Loucy (cell line): Measurements from ENCODE around the gene UHMK1.
"Not testable (repeated sequence)": the region's sequence is repeated elsewhere in the genome, so short reads cannot be mapped to it uniquely, and the experiment has no call there.

Experiments used
- H2AFZ ChIP-seq: fragments of 200-600 bp; sonication (generic); 2 replicates; pipeline ENCODE4 v1.6.0; 2016; ENCODE audit warnings: antibody characterized with exemption, mild to moderate bottlenecking, low read length, moderate library complexity
- H3F3A ChIP-seq: fragments of 200-600 bp; 2 replicates; pipeline ENCODE4 v1.6.0; 2016; ENCODE audit warnings: antibody characterized with exemption, low read depth, mild to moderate bottlenecking
- H3K27me3 ChIP-seq: fragments of 200-600 bp; sonication (generic); 2 replicates; pipeline ENCODE4 v1.6.1; 2014; ENCODE audit warnings: low read length, mild to moderate bottlenecking; ENCODE audit not compliant: insufficient read depth, poor library complexity, severe bottlenecking
- H3K36me3 ChIP-seq: fragments of 200-600 bp; sonication (generic); 2 replicates; pipeline ENCODE4 v1.6.1; 2016; ENCODE audit warnings: low read length; ENCODE audit not compliant: insufficient read depth
- H3K4me1 ChIP-seq: fragments of 200-600 bp; sonication (generic); 2 replicates; pipeline ENCODE4 v1.5.1; 2014; ENCODE audit warnings: low read length, mild to moderate bottlenecking; ENCODE audit not compliant: insufficient read depth, poor library complexity, severe bottlenecking
- H3K4me2 ChIP-seq: fragments of 200-600 bp; sonication (generic); 2 replicates; pipeline ENCODE4 v1.6.0; 2014; ENCODE audit warnings: antibody characterized with exemption, low read length, low read depth, mild to moderate bottlenecking; ENCODE audit not compliant: poor library complexity, severe bottlenecking
- H3K4me3 ChIP-seq: fragments of 200-600 bp; sonication (generic); 2 replicates; pipeline ENCODE4 v1.5.1; 2014; ENCODE audit warnings: low read length, mild to moderate bottlenecking, mixed read lengths; ENCODE audit not compliant: poor library complexity, severe bottlenecking
- H3K79me2 ChIP-seq: fragments of 200-600 bp; sonication (generic); 2 replicates; pipeline ENCODE4 v1.6.1; 2014; ENCODE audit warnings: low read length; ENCODE audit not compliant: insufficient read depth
- H3K9ac ChIP-seq: fragments of 200-600 bp; sonication (generic); 2 replicates; pipeline ENCODE4 v1.6.0; 2014; ENCODE audit warnings: mild to moderate bottlenecking, low read depth, low read length, moderate library complexity; ENCODE audit not compliant: poor library complexity, severe bottlenecking
- H3K9me2 ChIP-seq: fragments of 200-600 bp; sonication (generic); replicated peaks from 2 replicates; pipeline ENCODE4 v1.6.1; 2016; ENCODE audit warnings: low read depth, low read length, mixed read lengths
- H3K9me3 ChIP-seq: fragments of 200-600 bp; sonication (generic); 2 replicates; pipeline ENCODE4 v1.6.1; 2014; ENCODE audit warnings: mild to moderate bottlenecking, antibody characterized with exemption, low read length, low read depth; ENCODE audit not compliant: insufficient read depth
- H4K20me1 ChIP-seq: fragments of 200-600 bp; sonication (generic); 2 replicates; pipeline ENCODE4 v1.6.0; 2014; ENCODE audit warnings: antibody characterized with exemption, low read length, mild to moderate bottlenecking; ENCODE audit not compliant: insufficient read depth, poor library complexity, severe bottlenecking
- CTCF ChIP-seq: fragments of 200-600 bp; sonication (generic); conservative IDR thresholded peaks from 2 replicates; pipeline ENCODE4 v1.5.1; 2014; ENCODE audit warnings: mild to moderate bottlenecking, antibody characterized with exemption, low read length
- EZH2phosphoT487 ChIP-seq: fragments of 200-600 bp; IDR thresholded peaks from 2 replicates; pipeline ENCODE4 v1.6.1; 2018; ENCODE audit warnings: antibody characterized with exemption, mild to moderate bottlenecking, moderate library complexity, borderline replicate concordance

UHMK1 gene

GRCh38 chr1:162476620-162477019, 21.0 kb upstream of the UHMK1 start:
- Histone ChIP-seq H3F3A (no peaks in the 10 kb centered on the region), H3K79me2 (no peaks in the 10 kb centered on the region), H2AFZ (no peak overlapping the region), H3K9me3 (peaks cover 2% of the 10 kb centered on the region; the same call in 1 of the 2 replicates), H3K9me2 (no peaks in the 10 kb centered on the region), H3K36me3 (no peaks in the 10 kb centered on the region), H4K20me1 (no peaks in the 10 kb centered on the region), H3K27me3 (no peaks in the 10 kb centered on the region), H3K4me1 (no peaks in the 10 kb centered on the region), H3K9ac (no peak overlapping the region), H3K4me3 (no peak overlapping the region), H3K4me2 (no peak overlapping the region)
- TF ChIP-seq EZH2phosphoT487 (no peak), CTCF (no peak)

DNA sequence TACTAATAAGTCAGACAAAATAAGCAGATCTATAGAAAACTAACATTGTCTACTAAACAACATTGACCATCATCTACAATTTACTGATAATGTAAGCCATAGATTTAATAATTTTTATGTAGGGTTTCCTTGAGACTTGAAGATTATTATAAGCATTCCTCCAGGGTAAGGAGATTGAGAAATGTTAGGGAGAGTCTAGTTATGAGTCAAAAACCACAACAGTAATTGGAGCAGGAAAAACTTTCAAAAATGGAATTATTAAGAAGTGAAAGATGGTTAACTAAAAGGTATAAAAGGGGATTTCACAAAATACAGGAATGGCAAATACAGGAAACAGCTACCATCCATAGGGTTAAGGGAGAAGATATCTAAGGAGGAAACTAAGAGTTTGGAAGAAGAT, 12.4 kb upstream of the UHMK1 start:
- H3K9me2 ChIP-seq = no peaks in the 10 kb centered on the region
- no peak overlapping the region for H2AFZ ChIP-seq
- H3K9me3 ChIP-seq = no peaks in the 10 kb centered on the region
- H3F3A ChIP-seq = no peaks in the 10 kb centered on the region
- H3K27me3 ChIP-seq = peaks cover 8% of the 10 kb centered on the region
- no peaks in the 10 kb centered on the region for H3K36me3 ChIP-seq
- no peaks in the 10 kb centered on the region for H3K79me2 ChIP-seq
- H3K4me3 ChIP-seq = no peak overlapping the region
- no peak overlapping the region for H3K9ac ChIP-seq
- no peak overlapping the region for H3K4me2 ChIP-seq
- H4K20me1 ChIP-seq = no peaks in the 10 kb centered on the region
- TF ChIP-seq EZH2phosphoT487 = no peak
- H3K4me1 ChIP-seq = no peaks in the 10 kb centered on the region

DNA sequence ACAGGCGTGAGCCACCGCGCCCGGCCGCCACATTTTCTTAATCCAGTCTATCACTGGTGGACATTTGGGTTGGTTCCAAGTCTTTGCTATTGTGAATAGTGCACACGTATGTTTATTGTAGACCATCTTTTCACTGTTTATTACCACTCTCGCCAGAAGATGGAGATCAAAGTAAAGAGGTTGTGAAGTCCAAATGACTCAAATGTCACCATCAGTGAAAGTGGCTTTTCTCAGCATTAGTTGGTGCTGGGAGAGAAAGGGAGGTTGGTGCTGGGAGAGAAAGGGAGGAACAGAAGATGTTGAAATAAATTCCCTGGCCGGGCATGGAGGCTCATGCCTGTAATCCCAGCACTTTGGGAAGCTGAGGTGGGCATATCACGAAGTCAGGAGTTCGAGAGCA, 10.4 kb upstream of the UHMK1 start:
- no peaks in the 10 kb centered on the region for H4K20me1 ChIP-seq
- TF ChIP-seq EZH2phosphoT487 = no peak
- 0 out of 2 replicates have a peak, but pooled peaks have one; percentile 13 for TF ChIP-seq CTCF
- peaks cover 17% of the 10 kb centered on the region for H3K27me3 ChIP-seq
- no peak overlapping the region for H3K4me3 ChIP-seq
- H3K9ac ChIP-seq = no peak overlapping the region
- H3K79me2 ChIP-seq = no peaks in the 10 kb centered on the region
- no peaks in the 10 kb centered on the region for H3K9me2 ChIP-seq
- H2AFZ ChIP-seq = no peak overlapping the region
- no peaks in the 10 kb centered on the region for H3K9me3 ChIP-seq
- H3K4me1 ChIP-seq = no peaks in the 10 kb centered on the region
- H3K36me3 ChIP-seq = no peaks in the 10 kb centered on the region
- H3K4me2 ChIP-seq = no peak overlapping the region
- H3F3A ChIP-seq = no peaks in the 10 kb centered on the region

DNA sequence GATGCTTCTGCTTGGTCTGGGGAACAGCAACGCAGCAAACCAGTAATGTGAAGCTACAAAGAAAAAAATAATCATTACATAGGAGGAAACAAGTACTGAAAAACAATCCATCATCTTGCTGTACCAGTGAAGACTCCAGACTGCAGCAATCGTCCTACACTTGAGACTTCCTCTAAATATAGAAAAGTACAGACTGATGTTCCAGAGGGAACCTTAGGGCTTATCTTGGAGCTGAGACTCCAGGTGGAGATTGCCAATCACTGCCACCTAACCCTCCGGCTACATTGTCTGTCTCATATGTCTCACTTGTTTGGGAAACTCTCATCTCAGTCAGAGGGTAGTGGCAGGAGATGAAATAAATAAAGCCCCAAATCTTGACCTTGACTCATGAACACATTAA, 9.4 kb upstream of the UHMK1 start:
- Histone ChIP-seq H3K79me2 (no peaks in the 10 kb centered on the region), H3F3A (no peaks in the 10 kb centered on the region), H3K9me3 (no peaks in the 10 kb centered on the region), H3K9me2 (no peaks in the 10 kb centered on the region), H3K4me3 (no peak overlapping the region), H3K9ac (no peak overlapping the region), H3K4me2 (no peak overlapping the region), H3K27me3 (peaks cover 27% of the 10 kb centered on the region), H4K20me1 (no peaks in the 10 kb centered on the region), H3K4me1 (no peaks in the 10 kb centered on the region), H2AFZ (no peak overlapping the region), H3K36me3 (no peaks in the 10 kb centered on the region)
- no peak for TF ChIP-seq EZH2phosphoT487
- no peak for TF ChIP-seq CTCF

DNA sequence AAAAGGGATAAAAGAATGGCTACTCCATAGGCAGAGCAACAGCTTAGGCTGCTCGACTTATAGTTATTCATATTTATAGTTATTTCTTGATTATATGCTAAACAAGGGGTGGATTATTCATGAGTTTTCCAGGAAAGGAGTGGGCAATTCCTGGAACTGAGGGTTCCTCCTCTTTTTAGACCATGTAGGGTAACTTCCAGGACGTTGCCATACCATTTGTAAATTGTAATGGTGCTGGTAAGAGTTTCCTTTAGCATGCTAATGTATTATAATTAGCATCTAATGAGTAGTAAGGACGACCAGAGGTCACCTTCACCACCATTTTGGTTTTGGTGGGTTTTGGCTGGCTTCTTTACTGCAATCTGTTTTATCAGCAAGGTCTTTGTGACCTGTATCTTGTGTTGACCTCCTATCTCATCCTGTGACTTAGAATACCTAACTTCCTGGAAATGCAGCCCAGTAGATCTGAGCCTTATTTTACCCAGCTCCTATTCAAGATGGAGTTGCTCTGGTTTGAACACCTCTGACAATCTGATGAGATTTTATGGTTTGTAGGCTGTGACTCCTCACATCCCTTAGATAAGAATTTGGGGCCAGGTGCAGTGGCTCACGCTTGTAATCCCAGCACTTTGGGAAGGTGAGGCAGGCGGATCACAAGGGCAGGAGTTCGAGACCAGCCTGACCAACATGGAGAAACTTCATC, 1.9 kb upstream of the UHMK1 start:
- H3K36me3 ChIP-seq, H3K9me3 ChIP-seq, H3F3A ChIP-seq, H3K9me2 ChIP-seq, H3K9ac ChIP-seq, H3K4me3 ChIP-seq, H2AFZ ChIP-seq, H3K4me2 ChIP-seq: not testable (repeated sequence)
- Histone ChIP-seq H3K4me1 (peaks cover 29% of the 10 kb centered on the region), H4K20me1 (peaks cover 25% of the 10 kb centered on the region), H3K27me3 (peaks cover 30% of the 10 kb centered on the region), H3K79me2 (peaks cover 37% of the 10 kb centered on the region)
